DND-41 (cell line): ENCODE measurements around the gene POLDIP3.

Experiments used
- EZH2 ChIP-seq: IDR thresholded peaks from 3 replicates; pipeline ENCODE4 v1.6.1; 2012; ENCODE audit warnings: borderline replicate concordance, low read depth, mild to moderate bottlenecking, moderate library complexity, low read length, inconsistent platforms; ENCODE audit not compliant: severe bottlenecking
- TF ChIP-seq, protein P1 (sequence below): IDR thresholded peaks from 2 replicates; pipeline ENCODE4 v1.5.1; 2012; ENCODE audit warnings: borderline replicate concordance, low read length, moderate library complexity, mild to moderate bottlenecking; ENCODE audit not compliant: poor library complexity, severe bottlenecking; ENCODE audit errors: extremely low read depth

DNA sequence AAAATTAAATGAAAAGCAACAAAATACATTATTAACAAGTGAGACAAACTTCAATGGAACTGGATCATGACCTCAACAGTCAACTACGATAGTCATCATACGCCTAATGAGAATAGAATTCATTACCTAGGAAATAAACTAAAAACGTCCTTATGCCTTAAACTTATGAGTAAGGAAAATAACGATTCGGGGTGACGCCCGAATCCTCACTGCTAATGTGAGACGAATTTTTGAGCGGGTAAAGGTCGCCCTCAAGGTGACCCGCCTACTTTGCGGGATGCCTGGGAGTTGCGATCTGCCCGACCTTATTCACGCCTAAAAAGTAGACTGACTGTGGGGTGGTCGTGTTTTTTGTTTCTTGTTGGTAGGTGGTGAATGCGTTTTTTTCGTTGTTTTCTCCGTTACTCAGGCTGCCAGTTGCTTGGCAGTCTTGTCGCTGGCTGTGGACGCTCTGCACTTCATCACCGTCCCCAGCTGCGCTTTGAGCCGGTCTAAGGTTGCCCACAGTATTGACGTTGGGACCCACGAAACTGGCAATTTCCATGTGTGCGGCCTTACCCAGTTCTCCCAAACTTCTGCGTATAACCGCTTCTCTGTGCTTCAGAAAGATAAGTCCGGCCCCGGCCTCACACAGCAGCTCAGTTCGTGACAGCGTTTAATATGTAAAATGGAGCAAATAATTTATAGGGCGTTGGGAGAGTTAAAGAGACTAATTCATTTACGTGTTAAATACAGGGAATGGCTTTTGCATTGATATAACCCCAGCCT, 593 bp upstream of the POLDIP3 start:
- TF ChIP-seq, protein P1, sequence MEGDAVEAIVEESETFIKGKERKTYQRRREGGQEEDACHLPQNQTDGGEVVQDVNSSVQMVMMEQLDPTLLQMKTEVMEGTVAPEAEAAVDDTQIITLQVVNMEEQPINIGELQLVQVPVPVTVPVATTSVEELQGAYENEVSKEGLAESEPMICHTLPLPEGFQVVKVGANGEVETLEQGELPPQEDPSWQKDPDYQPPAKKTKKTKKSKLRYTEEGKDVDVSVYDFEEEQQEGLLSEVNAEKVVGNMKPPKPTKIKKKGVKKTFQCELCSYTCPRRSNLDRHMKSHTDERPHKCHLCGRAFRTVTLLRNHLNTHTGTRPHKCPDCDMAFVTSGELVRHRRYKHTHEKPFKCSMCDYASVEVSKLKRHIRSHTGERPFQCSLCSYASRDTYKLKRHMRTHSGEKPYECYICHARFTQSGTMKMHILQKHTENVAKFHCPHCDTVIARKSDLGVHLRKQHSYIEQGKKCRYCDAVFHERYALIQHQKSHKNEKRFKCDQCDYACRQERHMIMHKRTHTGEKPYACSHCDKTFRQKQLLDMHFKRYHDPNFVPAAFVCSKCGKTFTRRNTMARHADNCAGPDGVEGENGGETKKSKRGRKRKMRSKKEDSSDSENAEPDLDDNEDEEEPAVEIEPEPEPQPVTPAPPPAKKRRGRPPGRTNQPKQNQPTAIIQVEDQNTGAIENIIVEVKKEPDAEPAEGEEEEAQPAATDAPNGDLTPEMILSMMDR: no peak
- TF ChIP-seq EZH2: no peak
